Right ventricle myocardium inferior (tissue), 1 donor: ENCODE results near the gene HHIPL1. TPM values are rescaled to one million over a fixed set of nuclear protein-coding genes. Genes with fewer than 3 reads are reported as not detected.

Source experiments
- ATAC-seq: fragments of 200-7000 bp; cut with Tn5 transposase; one replicate; pipeline ENCODE4 v1.9.1; 2020; ENCODE audit warnings: mild to moderate bottlenecking, moderate library complexity
- DNase-seq: peaks from one replicate; pipeline ENCODE4 v3.0.0; 2021; ENCODE audit errors: missing footprints
- intact Hi-C: fragments of 100-400 bp; cut with DNase I; formaldehyde crosslinking; loops from one replicate; pipeline ENCODE4 v1.11.0; 2022
- total RNA-seq: library from RNA; stranded (reverse); fragmentation: NEBNext Ultra II Directional; extraction: Animal tissue kit (Norgen Biotek cat#: 25700); gene quantifications from one replicate; pipeline ENCODE4 v1.2.1, GENCODE V29; 2021
- donor health status: DM: no; HTN: yes; CAD: no; lungs with severe emphysema.

The HHIPL1 gene
- total RNA-seq, 1 donor from 2014 or later = 1.5 TPM

DNA sequence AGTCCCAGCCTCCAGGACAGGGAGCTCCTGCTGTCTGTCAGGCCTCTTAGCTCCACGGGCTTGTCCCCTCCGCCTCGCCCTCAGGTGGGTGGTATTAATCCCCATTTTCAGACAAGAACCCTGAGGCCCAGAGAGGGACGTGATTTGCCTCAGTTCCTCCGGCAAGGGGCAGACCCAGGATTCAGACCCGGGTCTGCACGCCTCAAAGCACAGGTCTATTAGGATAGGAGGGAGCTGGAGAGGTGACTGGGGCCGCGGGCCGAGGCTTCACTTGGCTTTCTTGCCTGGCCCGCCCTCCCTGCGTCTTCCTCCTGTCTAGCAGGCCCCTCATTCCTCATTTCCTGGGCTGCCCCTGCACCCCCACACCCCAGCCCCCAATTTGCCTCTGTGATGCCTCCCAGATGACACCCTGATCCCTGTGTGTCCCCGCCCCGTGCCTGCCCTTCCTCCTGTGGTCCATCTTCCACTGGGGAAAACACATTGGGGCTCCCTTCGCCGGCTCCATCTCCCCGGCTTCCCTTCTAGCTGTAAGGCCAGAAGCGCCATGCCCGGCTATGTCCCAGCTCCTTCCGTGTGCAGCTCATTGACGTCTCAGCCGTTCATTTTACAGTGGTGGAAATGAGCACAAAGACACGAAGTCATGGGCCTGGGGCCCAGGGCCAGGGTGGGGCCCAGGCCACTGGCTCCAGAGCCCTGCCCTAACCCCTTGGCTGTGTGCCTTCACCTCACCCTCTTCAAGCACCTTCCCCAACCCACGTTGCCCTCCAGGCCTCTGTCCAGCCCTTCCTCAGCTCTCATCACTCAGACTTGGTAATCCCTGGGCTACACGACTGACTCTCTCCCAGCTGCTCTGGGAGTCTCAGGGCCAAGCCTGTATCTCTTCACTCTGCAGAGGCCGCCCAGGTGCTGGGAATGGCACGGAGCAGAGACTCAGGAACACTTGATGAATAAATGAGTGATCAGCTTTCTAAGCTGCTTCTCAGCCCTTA is 23.7 kb downstream of the HHIPL1 start:
- no peak for ATAC-seq
- no peak for DNase-seq
- intact Hi-C loops = no loop called here

DNA sequence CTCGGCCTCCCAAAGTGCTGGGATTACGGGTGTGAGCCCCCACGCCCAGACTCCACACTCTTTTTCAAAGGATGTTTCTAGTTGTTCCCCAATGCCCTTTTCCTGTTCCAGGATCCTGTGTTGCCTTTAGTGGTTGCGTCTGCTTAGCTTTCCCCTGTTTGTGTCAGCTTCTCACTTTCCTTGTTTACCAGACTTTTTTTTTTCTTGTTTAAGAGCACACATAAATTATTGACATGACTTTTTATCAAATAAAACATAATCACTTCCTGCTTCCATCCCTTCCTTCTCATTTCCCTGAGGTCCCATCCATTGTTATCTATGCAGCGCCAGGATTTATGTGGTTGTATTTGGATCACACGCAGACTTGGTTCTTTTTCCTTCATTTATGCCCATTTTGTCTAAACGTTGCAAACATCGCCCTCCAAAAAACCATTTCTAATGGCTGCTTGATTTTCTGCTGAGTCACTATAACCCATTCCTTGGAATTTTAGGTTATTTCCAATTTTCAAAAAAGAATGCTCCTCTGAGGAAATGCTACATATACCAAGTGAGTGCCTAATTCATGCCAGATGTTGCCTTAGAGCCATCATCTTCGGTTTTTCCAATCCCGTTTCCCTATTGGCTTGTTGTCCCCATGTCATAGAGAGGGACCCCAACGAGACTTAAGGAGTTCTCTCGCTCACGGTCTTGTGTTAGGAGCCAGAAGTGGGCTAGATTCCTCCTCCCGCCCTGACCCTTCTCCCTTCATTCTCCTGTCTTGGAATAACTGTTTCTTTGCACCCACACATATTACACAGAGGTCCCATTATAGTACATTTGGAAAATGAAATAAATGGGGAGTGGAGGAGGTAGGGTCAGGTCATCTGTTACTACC is 25.7 kb downstream of the HHIPL1 start:
- ATAC-seq (no peak), DNase-seq (no peak)
- intact Hi-C loops = no loop called here

- intact Hi-C loops = no loop called here
- DNase-seq = no peak
Observed at GRCh38 chr14:99671235-99672224, 26.6 kb downstream of the HHIPL1 start.

DNA sequence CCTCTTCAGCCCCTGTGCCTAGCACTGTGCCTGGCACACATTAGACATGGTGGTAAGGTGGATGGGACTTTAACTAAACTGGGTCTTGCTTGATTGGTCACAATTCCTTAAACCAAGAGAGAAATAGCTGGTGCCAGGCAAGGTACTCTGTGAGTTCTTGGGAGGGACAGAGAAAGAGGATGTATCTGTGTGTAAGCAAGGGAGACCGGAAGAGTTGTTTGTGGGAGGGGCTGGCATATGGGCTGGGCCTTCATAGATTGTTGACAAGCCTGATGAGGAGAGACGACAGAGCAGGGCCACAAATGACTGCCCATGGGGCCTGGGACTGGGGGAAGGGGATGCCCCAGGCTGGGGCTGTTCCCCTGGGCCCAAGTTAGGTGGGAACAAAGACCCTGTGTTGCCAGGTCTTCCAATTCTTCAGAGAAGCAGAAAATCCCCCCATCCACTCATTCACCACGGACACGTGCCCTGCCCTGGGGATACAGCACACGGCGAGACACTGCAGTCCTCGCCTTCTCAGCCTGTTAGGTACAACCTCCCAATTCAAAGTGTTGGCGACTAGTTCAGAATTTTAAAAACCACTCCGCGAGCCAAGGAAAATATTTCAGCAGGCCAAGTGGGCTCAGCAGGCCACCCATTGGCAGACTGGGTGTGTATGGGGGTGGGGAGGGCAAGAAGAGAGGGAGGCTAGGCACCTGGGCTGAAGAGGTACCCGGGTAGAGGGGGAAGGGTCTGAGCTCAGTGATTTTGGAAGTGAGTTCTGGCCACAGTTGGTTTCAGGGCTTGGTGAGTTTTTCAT is 27.8 kb downstream of the HHIPL1 start:
- DNase-seq (no peak), ATAC-seq (no peak)
- intact Hi-C loops = no loop called here

More at GRCh38 chr14:99671235-99672224, 26.6 kb downstream of the HHIPL1 start:
- no peak for ATAC-seq

DNA sequence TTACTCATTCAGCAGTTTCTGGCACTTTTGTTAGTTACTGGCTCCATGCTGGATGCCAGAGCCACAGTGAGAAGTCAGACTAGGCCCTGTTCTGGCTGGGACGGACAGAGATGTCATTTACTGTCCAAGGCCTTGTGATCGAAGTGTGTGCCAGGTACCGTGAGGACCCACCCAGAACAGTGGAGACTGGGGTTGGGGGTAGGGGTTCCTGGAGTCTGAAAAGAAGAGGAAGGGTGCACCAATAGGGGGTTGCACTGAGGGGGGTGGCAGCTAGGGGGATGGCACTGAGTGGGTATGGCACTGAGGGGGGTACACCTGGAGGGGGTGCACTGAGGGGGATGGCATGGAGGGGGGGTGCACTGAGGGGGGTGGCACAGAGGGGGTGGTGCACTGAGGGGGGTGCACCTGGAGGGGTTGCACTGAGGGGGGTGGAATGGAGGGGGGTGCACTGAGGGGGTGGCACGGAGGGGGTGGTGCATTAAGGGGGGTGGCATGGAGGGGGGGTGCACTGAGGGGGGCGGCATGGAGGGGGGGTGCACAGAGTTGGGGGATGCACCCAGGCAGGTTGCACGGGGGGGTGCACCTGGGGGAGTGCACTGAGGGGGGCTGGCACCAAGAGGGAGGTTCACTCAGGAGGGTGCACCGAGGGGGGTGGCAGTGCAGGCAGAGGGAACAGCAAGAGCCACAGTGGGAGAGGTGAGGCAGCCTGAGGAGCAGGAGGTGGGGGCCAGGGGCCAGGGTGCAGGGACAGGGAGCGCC is 28.6 kb downstream of the HHIPL1 start:
- intact Hi-C loops = no loop called here
- DNase-seq = no peak
- ATAC-seq = no peak

DNA sequence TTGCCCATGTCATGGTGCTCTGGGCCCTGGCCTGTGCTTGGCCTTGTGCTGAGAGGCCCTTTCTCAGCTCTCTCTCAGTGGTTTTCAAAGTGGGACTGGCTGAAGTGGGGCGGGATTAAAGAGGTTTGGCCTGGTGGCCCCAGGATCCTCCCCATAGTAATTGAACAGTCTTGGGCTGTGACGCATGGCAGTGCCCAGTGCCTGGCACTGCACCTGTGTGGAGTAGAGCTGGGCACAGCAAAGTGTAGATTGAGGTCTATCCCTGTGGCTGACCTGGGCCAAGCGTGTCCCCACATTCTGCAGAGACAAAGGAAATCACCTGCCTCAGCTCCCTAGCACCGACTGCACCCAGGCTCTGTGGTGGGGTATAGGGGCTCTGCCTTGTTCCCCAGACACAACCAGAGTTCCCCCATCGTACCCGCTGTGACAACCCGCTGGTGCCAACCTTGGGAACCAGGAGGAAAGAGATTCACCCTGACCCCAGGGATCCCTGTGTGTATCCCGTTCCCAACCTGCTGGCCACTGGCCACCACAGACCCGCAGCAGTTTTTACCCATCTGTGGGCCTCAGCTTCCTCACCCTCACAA is 29.2 kb downstream of the HHIPL1 start:
- intact Hi-C loops = no loop called here
- DNase-seq = no peak
- no peak for ATAC-seq

- ATAC-seq = no peak
- no peak for DNase-seq
- intact Hi-C loops = no loop called here
Observed at GRCh38 chr14:99674776-99675381, 29.9 kb downstream of the HHIPL1 start.

DNA sequence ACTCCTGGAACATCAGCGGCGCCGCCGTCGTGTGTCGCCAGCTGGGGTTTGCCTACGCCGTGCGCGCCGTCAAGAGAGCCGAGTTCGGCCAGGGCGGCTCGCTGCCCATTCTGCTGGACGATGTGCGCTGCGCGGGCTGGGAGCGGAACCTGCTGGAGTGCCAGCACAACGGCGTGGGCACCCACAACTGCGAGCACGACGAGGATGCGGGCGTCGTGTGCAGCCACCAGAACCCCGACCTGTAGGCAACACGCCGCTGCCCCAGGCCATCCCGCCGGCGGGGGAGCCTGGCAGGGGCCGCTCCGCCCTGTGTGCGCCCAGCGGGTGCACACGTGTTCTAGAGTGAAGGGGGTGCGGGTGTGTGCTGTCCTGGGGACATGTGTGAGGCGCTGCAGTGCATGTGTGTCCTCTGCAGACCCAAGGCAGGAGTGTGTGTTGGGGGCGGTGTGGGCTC is 30.5 kb downstream of the HHIPL1 start:
- ATAC-seq (no peak), DNase-seq (no peak)
- intact Hi-C loops = no loop called here

DNA sequence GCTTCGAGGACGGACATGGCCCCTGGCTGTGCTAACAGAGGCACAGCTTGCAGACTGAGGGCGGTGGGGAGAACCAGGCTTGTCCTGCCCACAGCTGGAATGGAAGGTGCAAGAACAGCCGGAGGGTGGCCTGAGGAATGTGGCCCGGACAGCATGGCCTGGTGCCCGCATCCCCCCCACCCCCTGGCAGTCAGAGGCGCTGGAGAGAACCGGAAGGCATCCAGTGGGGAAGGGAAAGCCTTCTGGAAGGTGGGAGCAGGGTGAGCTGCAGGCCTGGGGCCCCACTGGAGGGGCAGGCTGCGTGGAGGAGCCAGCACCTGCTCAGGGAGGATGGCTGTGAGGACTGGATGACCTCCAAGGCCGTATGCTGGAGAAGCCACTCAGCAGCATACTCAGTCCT is 31.0 kb downstream of the HHIPL1 start:
- DNase-seq = no peak
- intact Hi-C loops = no loop called here
- ATAC-seq = no peak

- ATAC-seq = no peak
- DNase-seq = no peak
- intact Hi-C loops = no loop called here
Observed at GRCh38 chr14:99676657-99677056, 31.7 kb downstream of the HHIPL1 start.

DNA sequence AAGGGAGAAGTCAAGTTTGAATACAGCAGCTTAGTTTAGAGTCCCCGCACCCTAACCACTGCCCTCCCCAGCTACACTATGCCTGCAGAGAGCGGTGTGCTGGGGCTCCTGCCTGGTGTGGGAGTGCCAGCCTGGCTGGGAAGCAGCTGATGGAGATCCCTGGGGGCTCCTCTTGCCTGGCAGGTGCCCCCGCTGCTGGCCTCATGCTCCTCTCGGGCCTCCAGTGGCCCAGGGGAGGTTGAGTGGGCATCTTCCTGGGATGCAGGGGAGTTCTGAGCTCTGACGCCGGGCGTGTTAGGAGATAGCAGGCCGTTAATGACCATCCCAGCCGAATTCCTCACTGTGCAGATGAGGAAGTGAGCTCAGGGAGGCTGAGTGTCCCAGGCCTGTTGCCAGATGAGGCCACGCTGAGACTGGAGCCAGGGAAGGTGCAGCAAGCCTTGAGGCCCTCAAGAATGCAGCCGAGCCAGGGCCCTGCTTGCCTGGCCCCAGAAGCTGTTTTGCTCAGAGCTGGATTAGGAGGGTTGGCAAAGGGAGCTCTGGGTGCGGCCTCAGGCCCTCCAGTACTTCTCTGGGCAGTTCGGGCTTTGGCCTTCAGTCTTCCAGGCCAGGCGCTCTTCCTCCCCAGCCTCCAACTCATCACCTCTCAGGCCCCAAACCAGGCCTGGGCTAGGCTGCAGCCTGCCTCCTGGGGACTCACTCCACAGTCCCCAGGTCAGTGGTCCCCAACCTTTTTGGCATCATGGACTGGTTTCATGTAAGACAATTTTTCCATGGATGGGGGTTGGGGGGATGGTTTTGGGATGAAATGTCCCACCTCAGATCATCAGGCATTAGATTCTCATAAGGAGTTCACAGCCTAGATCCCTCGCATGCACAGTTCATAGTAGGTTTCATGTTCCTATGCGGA is 32.6 kb downstream of the HHIPL1 start:
- DNase-seq (no peak), ATAC-seq (no peak)
- intact Hi-C loops = no loop called here

- ATAC-seq = no peak
- intact Hi-C loops = no loop called here
- DNase-seq = no peak
Observed at GRCh38 chr14:99678198-99678597, 33.3 kb downstream of the HHIPL1 start.

- intact Hi-C loops = no loop called here
- ATAC-seq (no peak), DNase-seq (no peak)
Observed at GRCh38 chr14:99679111-99679510, 34.2 kb downstream of the HHIPL1 start.

- no peak for ATAC-seq
- intact Hi-C loops = no loop called here
- no peak for DNase-seq
Observed at GRCh38 chr14:99679543-99679942, 34.6 kb downstream of the HHIPL1 start.

DNA sequence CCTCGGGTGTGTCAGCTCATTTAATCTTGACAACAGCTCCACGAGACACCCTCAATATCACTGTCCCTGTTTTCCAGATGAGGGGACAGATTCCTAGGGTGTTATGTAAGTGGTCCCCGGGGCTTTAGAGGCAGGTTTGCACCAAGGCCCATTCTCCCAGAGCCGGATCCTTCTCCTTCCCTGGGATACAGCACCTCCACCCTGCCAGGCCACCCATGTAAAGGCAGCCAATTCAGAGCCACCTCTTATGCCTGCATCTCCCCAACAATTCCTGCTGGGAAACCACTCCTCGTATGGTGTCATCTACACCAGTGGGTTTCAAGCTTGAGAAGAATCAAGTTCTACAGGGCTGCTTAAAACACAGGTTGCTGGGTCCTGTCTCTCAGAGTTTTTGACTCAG is 35.1 kb downstream of the HHIPL1 start:
- intact Hi-C loops = no loop called here
- ATAC-seq (no peak), DNase-seq (no peak)
